SK-N-SH treated with all-trans-retinoic acid at 6 μM for 48 hours (cell line): Measurements from ENCODE around the gene EXD3.

ENCODE experiments used
- ARNTL ChIP-seq: fragments of 450-650 bp; formaldehyde crosslinking; IDR thresholded peaks from 2 replicates; pipeline ENCODE4 v1.5.0; 2020; ENCODE audit warnings: low read depth, mild to moderate bottlenecking, moderate library complexity, borderline replicate concordance
- BACH2 ChIP-seq: fragments of 250-450 bp; sonication (Bioruptor Pico); IDR thresholded peaks from 2 replicates; pipeline ENCODE4 v1.9.0; 2021; ENCODE audit warnings: mild to moderate bottlenecking, borderline replicate concordance
- CREB5 ChIP-seq: fragments of 250-450 bp; sonication (Bioruptor Pico); IDR thresholded peaks from 2 replicates; pipeline ENCODE4 v1.5.1; 2020; ENCODE audit warnings: low read depth, mild to moderate bottlenecking, moderate library complexity
- GLIS3 ChIP-seq: fragments of 250-450 bp; sonication (Bioruptor Pico); IDR thresholded peaks from 2 replicates; pipeline ENCODE4 v1.5.0; 2020; ENCODE audit warnings: mild to moderate bottlenecking, moderate library complexity
- ISL1 ChIP-seq: fragments of 250-450 bp; sonication (Bioruptor Pico); IDR thresholded peaks from 2 replicates; pipeline ENCODE4 v2.1.2; 2022; ENCODE audit warnings: mild to moderate bottlenecking, moderate library complexity
- RARB ChIP-seq: fragments of 250-450 bp; sonication (Bioruptor Pico); IDR thresholded peaks from 2 replicates; pipeline ENCODE4 v1.8.0; 2021; ENCODE audit warnings: mild to moderate bottlenecking, moderate library complexity
- SNAI2 ChIP-seq: fragments of 250-450 bp; sonication (Bioruptor Pico); IDR thresholded peaks from 2 replicates; pipeline ENCODE4 v1.5.0; 2020; ENCODE audit warnings: mild to moderate bottlenecking, moderate library complexity
- ZFP3 ChIP-seq: fragments of 250-450 bp; sonication (Bioruptor Pico); IDR thresholded peaks from 2 replicates; pipeline ENCODE4 v1.5.0; 2020; ENCODE audit warnings: mild to moderate bottlenecking, moderate library complexity
- ZFP30 ChIP-seq: fragments of 450-650 bp; formaldehyde crosslinking; IDR thresholded peaks from 2 replicates; pipeline ENCODE4 v1.5.0; 2022; ENCODE audit warnings: mild to moderate bottlenecking, moderate library complexity
- ZNF8 ChIP-seq: fragments of 450-650 bp; formaldehyde crosslinking; IDR thresholded peaks from 2 replicates; pipeline ENCODE4 v1.5.0; 2020; ENCODE audit warnings: mild to moderate bottlenecking, moderate library complexity
- TF ChIP-seq, protein P1 (sequence below): fragments of 250-450 bp; sonication (Bioruptor Pico); IDR thresholded peaks from 2 replicates; pipeline ENCODE4 v1.8.0; 2020; ENCODE audit warnings: mild to moderate bottlenecking, moderate library complexity, borderline replicate concordance
- TF ChIP-seq, protein P2 (sequence below): fragments of 250-450 bp; sonication (Bioruptor Pico); IDR thresholded peaks from 2 replicates; pipeline ENCODE4 v1.8.0; 2021; ENCODE audit warnings: low read depth, mild to moderate bottlenecking, moderate library complexity, borderline replicate concordance

DNA sequence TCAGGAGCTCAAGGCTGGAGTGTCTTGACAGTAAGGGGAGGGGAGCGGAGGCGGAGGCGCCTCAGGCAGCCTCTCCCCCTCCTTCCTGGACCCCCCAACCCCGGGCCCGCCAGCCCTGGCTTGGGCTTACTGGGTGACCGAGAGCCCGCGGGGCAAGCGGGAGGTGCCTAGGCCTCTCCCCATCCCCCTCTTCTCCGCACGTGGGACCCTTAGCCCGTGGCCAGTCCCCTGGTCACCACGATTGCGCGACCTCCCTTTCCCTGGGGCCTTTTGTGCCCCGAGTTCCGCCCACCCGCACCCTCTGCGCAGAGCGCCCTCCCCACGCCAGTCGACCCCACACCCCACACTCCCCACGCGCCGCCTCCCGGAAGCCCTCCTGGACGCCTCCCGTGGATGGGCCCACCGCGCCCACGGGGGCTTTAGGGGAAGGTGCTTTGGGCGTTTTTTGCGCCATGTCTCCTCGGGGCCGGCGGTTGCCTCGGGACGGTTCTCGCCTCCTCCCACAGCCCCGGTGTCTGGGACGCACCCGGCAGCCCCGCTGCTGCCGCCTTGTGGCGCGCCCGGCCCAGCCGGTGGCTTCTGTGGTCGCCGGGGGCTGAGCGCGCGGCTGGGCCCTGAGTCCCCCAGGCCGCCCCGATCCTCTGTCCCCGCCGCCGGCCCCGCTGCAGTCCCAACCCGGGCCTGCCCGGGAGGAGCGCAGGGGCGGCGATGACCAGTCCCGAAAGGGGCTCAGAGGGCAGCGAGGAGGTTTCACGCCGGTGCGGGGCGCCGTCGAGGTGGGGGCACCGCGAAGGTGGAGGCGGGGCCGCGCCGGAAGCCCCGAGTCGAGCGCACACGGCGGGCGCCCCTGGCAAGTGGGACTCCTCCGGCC lies 142.3 kb downstream of the EXD3 start:
- TF ChIP-seq, protein P1, sequence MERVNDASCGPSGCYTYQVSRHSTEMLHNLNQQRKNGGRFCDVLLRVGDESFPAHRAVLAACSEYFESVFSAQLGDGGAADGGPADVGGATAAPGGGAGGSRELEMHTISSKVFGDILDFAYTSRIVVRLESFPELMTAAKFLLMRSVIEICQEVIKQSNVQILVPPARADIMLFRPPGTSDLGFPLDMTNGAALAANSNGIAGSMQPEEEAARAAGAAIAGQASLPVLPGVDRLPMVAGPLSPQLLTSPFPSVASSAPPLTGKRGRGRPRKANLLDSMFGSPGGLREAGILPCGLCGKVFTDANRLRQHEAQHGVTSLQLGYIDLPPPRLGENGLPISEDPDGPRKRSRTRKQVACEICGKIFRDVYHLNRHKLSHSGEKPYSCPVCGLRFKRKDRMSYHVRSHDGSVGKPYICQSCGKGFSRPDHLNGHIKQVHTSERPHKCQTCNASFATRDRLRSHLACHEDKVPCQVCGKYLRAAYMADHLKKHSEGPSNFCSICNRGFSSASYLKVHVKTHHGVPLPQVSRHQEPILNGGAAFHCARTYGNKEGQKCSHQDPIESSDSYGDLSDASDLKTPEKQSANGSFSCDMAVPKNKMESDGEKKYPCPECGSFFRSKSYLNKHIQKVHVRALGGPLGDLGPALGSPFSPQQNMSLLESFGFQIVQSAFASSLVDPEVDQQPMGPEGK (CRISPR knock-in tag) = no peak
- no peak for TF ChIP-seq ISL1
- TF ChIP-seq, protein P2, sequence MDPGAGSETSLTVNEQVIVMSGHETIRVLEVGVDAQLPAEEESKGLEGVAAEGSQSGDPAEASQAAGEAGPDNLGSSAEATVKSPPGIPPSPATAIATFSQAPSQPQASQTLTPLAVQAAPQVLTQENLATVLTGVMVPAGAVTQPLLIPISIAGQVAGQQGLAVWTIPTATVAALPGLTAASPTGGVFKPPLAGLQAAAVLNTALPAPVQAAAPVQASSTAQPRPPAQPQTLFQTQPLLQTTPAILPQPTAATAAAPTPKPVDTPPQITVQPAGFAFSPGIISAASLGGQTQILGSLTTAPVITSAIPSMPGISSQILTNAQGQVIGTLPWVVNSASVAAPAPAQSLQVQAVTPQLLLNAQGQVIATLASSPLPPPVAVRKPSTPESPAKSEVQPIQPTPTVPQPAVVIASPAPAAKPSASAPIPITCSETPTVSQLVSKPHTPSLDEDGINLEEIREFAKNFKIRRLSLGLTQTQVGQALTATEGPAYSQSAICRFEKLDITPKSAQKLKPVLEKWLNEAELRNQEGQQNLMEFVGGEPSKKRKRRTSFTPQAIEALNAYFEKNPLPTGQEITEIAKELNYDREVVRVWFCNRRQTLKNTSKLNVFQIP (CRISPR knock-in tag) = no peak
- no peak for TF ChIP-seq SNAI2 (CRISPR knock-in tag)
- TF ChIP-seq RARB = no peak
- no peak for TF ChIP-seq ZFP30 (CRISPR knock-in tag)
- no peak for TF ChIP-seq BACH2
- TF ChIP-seq GLIS3 (CRISPR knock-in tag) = no peak
- TF ChIP-seq ZFP3 (CRISPR knock-in tag) = no peak
- TF ChIP-seq ARNTL (CRISPR knock-in tag) = no peak
- no peak for TF ChIP-seq CREB5 (CRISPR knock-in tag)
- no peak for TF ChIP-seq ZNF8 (CRISPR knock-in tag)
